K562 (cell line): Measurements from ENCODE around the gene ANKRD27. TPM values are rescaled to one million over a fixed set of nuclear protein-coding genes. Genes with fewer than 3 reads are reported as not detected.

Experiments used
- BRF2 ChIP-seq: IDR thresholded peaks from 3 replicates; pipeline ENCODE4 v1.6.1; 2011; ENCODE audit warnings: borderline replicate concordance, mild to moderate bottlenecking; ENCODE audit not compliant: insufficient read length, insufficient read depth
- CCNT2 ChIP-seq: IDR thresholded peaks from 2 replicates; pipeline ENCODE4 v1.6.1; 2011; ENCODE audit warnings: borderline replicate concordance, low read depth, mild to moderate bottlenecking, moderate library complexity, mixed read lengths, low read length; ENCODE audit not compliant: insufficient read length; ENCODE audit errors: extremely low read depth
- CHD2 ChIP-seq: IDR thresholded peaks from 2 replicates; pipeline ENCODE4 v1.6.1; 2011; ENCODE audit warnings: low read depth, low read length
- CREB1 ChIP-seq, 2 experiments: sonication (generic) in 1 of 2; formaldehyde crosslinking in 1 of 2; IDR thresholded peaks; 2 replicates each; pipeline versions ENCODE4 v1.6.1 to v1.8.0; 2012 to 2022; ENCODE audit warnings: inconsistent platforms in 1 of 2, mild to moderate bottlenecking in 1 of 2, missing genetic modification reagents in 1 of 2, moderate library complexity in 1 of 2
- DACH1 ChIP-seq: fragments of 450-650 bp; IDR thresholded peaks from 2 replicates; pipeline ENCODE4 v1.6.1; 2018; ENCODE audit not compliant: partially characterized antibody
- EGR1 ChIP-seq: fragments of 450-650 bp; conservative IDR thresholded peaks from 2 replicates; pipeline ENCODE4 v1.6.1; 2017; ENCODE audit warnings: mild to moderate bottlenecking
- EHMT2 ChIP-seq: fragments of 450-650 bp; IDR thresholded peaks from 2 replicates; pipeline ENCODE4 v1.6.1; 2018; ENCODE audit warnings: antibody characterized with exemption
- FUS ChIP-seq: fragments of 200-400 bp; formaldehyde crosslinking; optimal IDR thresholded peaks from 2 replicates; pipeline ENCODE3; 2017; ENCODE audit warnings: low read depth, low read length
- HDAC3 ChIP-seq: fragments of 450-650 bp; IDR thresholded peaks from 2 replicates; pipeline ENCODE4 v1.6.1; 2018; ENCODE audit warnings: borderline replicate concordance, mild to moderate bottlenecking, moderate library complexity; ENCODE audit not compliant: partially characterized antibody
- NCOR1 ChIP-seq: fragments of 450-650 bp; IDR thresholded peaks from 2 replicates; pipeline ENCODE4 v1.6.1; 2016; ENCODE audit warnings: mild to moderate bottlenecking, moderate library complexity
- NFATC3 ChIP-seq: fragments of 450-650 bp; IDR thresholded peaks from 2 replicates; pipeline ENCODE4 v1.6.1; 2017; ENCODE audit warnings: mild to moderate bottlenecking
- NUFIP1 ChIP-seq: fragments of 450-650 bp; IDR thresholded peaks from 2 replicates; pipeline ENCODE4 v1.6.1; 2018; ENCODE audit not compliant: partially characterized antibody
- PCBP2 ChIP-seq: fragments of 200-400 bp; formaldehyde crosslinking; IDR thresholded peaks from 2 replicates; pipeline ENCODE4 v1.6.1; 2018; ENCODE audit warnings: low read length, low read depth, mild to moderate bottlenecking, moderate library complexity; ENCODE audit not compliant: poor library complexity, severe bottlenecking
- SP2 ChIP-seq: IDR thresholded peaks from 2 replicates; pipeline ENCODE4 v1.6.1; 2011; ENCODE audit warnings: mild to moderate bottlenecking, low read depth, low read length, moderate library complexity; ENCODE audit not compliant: poor library complexity, severe bottlenecking; ENCODE audit errors: extremely low read depth
- SREBF2 ChIP-seq: sonication (generic); formaldehyde crosslinking; IDR thresholded peaks from 2 replicates; pipeline ENCODE4 v1.4.0; 2020; ENCODE audit warnings: mild to moderate bottlenecking, missing genetic modification reagents
- SRSF1 ChIP-seq: fragments of 200-400 bp; formaldehyde crosslinking; IDR thresholded peaks from 2 replicates; pipeline ENCODE4 v1.6.1; 2017; ENCODE audit warnings: mild to moderate bottlenecking, low read depth, low read length, moderate library complexity
- STAT6 ChIP-seq: sonication (generic); formaldehyde crosslinking; IDR thresholded peaks from 2 replicates; pipeline ENCODE4 v1.8.1; 2023; ENCODE audit warnings: mild to moderate bottlenecking, missing genetic modification reagents
- ZBTB5 ChIP-seq: fragments of 450-650 bp; IDR thresholded peaks from 2 replicates; pipeline ENCODE4 v1.6.1; 2017; ENCODE audit warnings: antibody characterized with exemption
- ZBTB7A ChIP-seq: IDR thresholded peaks from 2 replicates; pipeline ENCODE4 v1.6.1; 2011; ENCODE audit warnings: low read depth, mild to moderate bottlenecking, low read length, moderate library complexity, borderline replicate concordance; ENCODE audit not compliant: control insufficient read depth
- ZNF23 ChIP-seq: fragments of 250-450 bp; sonication (Bioruptor Pico); IDR thresholded peaks from 2 replicates; pipeline ENCODE4 v1.4.0; 2020; ENCODE audit warnings: mild to moderate bottlenecking
- ZNF408 ChIP-seq: fragments of 250-450 bp; sonication (Bioruptor Pico); IDR thresholded peaks from 2 replicates; pipeline ENCODE4 v1.4.0; 2020; ENCODE audit warnings: low read depth, mild to moderate bottlenecking, moderate library complexity
- ZNF57 ChIP-seq: fragments of 450-650 bp; formaldehyde crosslinking; IDR thresholded peaks from 2 replicates; pipeline ENCODE4 v1.4.0; 2020; ENCODE audit warnings: mild to moderate bottlenecking, moderate library complexity
- polyA plus RNA-seq, 8 experiments: library from polyadenylated mRNA; depleted of rRNA in 4 of 8; stranded (reverse) in 5 of 8; unstranded in 3 of 8; fragments of >200 nt; fragmentation: Nextera tagmentation in 2 of 8; fragmentation: Illumina TruSeq in 1 of 8; extraction: Ambion mirVana in 2 of 8; extraction: Trizol in 1 of 8; gene quantifications; 2 replicates each; pipeline versions ENCODE4 v1.2.1 to v1.2.3, GENCODE V29; 2011 to 2014; ENCODE audit warnings: inconsistent platforms in 1 of 8, missing spikeins in 1 of 8
- total RNA-seq, 7 experiments: library from RNA; depleted of rRNA in 6 of 7; stranded (reverse); fragments of >200 nt in 6 of 7; fragmentation: Illumina TruSeq in 2 of 7; extraction: Trizol in 2 of 7; gene quantifications; 2 replicates each; pipeline versions ENCODE4 v1.2.1 to v1.2.3, GENCODE V29; 2011 to 2021; ENCODE audit warnings: low replicate concordance in 1 of 7

Gene ANKRD27
- total and polyA plus RNA-seq, 9 of the 15 experiments (the other 6 are each of a cell fraction or from before 2014, with no cell fraction given) = 5.3 to 71.3 (median 54.2) TPM

GRCh38 chr19:32580901-32581704 lies 93.9 kb downstream of the ANKRD27 start, which contains the start of gene PDCD5 (continued):
- TF ChIP-seq CCNT2 (peak; percentile 87), EGR1 (no peak), SRSF1 (no peak), ZNF408 (CRISPR knock-in tag) (no peak), BRF2 (no peak), NCOR1 (no peak), CREB1 (IDR thresholded peaks at IDR 0.05) (peak; percentile 29), CREB1 (CRISPR knock-in tag; IDR thresholded peaks at IDR 0.05) (peak; percentile 67), ZBTB5 (no peak), FUS (no peak), ZNF23 (CRISPR knock-in tag) (no peak), CHD2 (peak; percentile 29; the same call in 1 of the 2 replicates), NFATC3 (no peak), SP2 (no peak), HDAC3 (no peak), DACH1 (no peak), EHMT2 (no peak), NUFIP1 (no peak), ZBTB7A (no peak), SREBF2 (CRISPR knock-in tag) (no peak), STAT6 (CRISPR knock-in tag) (no peak), PCBP2 (no peak), ZNF57 (CRISPR knock-in tag) (no peak)
